ENCODE results near the gene GALNT2.

GALNT2 gene

DNA sequence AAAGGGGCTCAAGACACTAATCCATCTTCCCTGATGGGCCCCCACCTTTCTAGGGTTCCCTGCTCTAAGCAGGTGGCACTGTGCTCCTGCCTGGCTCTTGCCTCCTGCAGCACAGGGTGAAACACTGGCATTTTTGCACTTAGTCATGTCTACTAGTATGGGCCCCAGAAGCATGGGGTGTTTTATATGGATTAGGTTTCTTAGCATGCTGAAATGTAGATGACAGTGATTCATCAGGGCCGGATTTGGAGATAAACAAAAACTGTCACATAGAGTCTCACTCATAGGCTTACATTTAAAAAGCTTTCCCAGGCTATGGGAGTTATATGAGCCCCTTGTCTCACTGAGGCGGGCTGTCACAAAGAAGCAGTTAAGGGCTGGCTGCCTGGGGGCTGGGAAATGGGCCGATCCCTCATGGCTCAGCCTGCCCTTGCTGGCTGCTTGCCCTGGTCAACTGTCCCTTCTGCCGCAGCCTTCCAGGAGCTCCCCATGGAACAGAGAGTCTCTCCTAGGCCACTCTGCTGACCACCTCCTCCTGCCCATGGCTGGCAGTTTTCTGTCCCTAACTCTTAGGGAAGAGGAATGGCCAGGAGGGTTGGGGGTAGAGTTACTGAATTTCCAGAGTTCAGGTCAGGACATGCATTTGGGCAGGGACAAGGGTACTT, 6.5 kb downstream of the GALNT2 start:
- DNase-seq: no peak

- no peak for DNase-seq
Measured at GRCh38 chr1:230074270-230074669, 7.2 kb downstream of the GALNT2 start.

DNA sequence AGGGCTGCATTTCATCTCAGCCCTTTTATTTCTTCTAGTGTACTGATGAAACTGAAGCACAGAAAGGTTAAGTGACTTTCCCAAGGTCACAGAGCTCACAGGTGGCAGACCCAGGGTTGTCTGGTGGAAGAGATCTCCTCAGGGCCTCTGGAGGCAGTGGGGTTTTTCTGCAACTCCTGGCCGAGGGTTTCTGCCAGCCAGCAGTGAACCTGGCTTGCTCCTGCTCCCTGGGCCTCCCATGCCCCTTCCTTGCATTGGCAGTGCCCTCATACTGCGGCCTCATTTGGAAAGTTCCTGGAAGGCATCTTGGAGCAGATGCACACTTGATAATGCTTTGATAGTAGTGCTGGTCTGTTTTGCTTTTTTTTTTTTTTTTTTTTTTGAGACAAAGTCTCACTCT, 7.7 kb downstream of the GALNT2 start:
- no peak for DNase-seq

DNA sequence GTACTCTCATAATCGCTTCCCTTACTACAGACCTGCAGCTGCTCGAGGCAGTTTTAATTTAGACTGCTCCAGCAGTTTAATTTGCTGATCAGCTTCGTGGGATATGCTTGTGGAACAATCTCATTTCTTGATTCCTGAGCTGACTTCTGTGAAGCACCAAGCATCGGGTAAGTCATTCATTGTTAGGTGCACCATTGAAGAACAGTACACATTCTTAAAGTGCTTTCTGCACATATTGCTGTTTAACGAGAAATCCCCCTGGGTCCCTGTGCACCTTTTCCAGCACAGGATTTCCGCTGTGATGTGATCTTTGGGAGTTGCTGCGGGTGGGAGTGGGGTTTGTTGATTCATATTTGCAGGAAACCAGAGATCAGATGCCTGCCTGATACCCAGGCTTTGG, 9.1 kb downstream of the GALNT2 start:
- DNase-seq: no peak

- DNase-seq: no peak
Measured at GRCh38 chr1:230077011-230077410, 10.0 kb downstream of the GALNT2 start.

GRCh38 chr1:230077436-230078213, 10.6 kb downstream of the GALNT2 start:
- DNase-seq: no peak

- no peak for DNase-seq
Measured at GRCh38 chr1:230079199-230080024, 12.4 kb downstream of the GALNT2 start.

GRCh38 chr1:230080822-230081221, 13.8 kb downstream of the GALNT2 start:
- no peak for DNase-seq

DNA sequence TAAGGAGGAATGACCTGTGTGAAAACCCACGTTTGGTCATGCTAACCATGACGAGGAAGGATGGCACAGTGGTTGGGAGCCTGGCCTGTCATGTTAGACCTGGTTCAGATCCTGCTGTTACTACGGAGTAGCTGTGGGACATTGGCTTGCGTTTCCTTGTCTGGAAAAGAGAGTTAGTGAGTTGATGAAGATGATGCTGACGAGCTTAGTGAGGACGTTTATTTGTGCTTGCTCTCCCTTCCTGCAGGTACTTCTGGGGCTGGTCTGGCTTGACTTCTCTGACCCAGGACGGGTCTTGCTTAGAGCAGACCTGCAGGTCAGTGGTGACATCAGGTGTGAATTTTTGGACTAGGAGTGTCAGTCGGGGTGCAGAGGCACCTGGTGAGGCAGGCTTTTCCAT, 14.7 kb downstream of the GALNT2 start:
- no peak for DNase-seq

DNA sequence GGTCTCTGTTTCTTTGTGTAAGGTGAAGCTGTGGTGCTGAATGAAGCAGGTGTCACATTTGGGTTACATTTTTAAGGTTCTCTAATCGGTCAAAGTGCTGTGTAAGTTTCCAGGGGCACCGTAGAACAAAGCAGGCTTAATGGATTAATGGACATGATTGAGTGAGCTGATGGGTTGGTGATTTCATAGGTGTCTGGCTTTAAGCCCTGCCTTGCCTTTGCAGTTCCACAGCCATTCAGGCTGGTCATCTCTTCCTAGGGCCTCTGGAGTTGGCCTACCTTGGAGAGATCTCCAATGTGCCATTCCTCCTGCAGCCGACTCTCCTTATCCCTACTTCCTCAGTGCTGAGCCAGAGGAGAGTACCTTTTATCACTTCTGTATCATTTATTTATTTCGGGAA, 15.2 kb downstream of the GALNT2 start:
- DNase-seq: no peak

GRCh38 chr1:230083053-230083452, 16.0 kb downstream of the GALNT2 start:
- no peak for DNase-seq

GRCh38 chr1:230083746-230084407, 16.8 kb downstream of the GALNT2 start:
- no peak for DNase-seq

GRCh38 chr1:230084408-230085177, 17.6 kb downstream of the GALNT2 start:
- DNase-seq: no peak

- no peak for DNase-seq
Measured at GRCh38 chr1:230085178-230085515, 18.1 kb downstream of the GALNT2 start.

GRCh38 chr1:230086151-230086550, 19.1 kb downstream of the GALNT2 start:
- DNase-seq: no peak

GRCh38 chr1:230087028-230087716, 20.1 kb downstream of the GALNT2 start:
- no peak for DNase-seq

GRCh38 chr1:230087717-230088105, 20.7 kb downstream of the GALNT2 start:
- no peak for DNase-seq

DNA sequence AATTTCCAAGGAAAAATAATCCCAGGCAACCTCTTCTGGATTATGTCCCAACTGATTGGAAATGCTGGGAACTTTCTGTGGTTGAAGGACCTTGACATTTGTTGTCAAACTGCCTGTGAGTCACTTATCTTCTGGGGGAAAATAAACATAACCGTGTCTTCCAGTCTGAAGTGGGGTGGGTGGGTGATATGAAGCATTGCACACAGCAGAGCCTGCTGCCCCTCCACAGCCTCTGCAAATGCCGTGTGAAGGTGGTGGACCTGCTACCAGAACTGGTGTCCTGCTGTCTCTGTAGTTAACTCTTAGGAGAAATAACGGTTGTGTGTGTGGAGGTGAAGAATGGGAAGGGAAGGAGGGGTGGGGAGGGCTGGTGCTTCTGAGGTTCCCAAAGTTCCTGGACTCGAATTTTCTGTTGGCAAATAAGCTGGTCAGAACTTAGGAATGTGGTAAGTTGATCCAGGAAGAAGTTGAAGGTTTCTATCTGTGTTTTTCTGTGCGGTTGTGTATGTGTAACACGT, 23.2 kb downstream of the GALNT2 start:
- no peak for DNase-seq

- no peak for DNase-seq
Measured at GRCh38 chr1:230091473-230092231, 24.6 kb downstream of the GALNT2 start.

DNA sequence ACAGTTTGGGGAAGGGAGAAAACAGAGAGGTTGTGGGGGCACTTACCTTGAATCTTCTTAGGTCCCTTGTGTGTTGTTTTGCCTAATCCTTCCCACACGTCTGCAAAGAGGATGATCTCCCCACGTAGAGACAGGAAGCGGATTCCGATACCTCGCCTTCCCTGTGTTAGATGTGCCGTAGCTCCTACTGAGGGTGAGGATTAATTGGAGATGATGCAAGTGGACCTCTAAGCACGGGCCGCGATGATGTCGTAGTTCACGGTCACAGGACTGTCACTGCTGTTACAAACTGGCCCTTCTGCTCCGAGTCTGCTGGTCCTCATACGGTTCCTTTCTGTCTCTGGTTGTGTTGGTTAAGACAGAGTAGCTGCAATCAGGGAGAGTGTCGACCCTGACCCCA, 27.7 kb downstream of the GALNT2 start:
- no peak for DNase-seq

GRCh38 chr1:230095938-230096337, 28.9 kb downstream of the GALNT2 start:
- no peak for DNase-seq
